GM18507 (cell line): Measurements from ENCODE around the gene NEK9.
A peak's percentile ranks its signal among the peaks of the same experiment; 100 is the strongest.
"Not testable (repeated sequence)": the region's sequence is repeated elsewhere in the genome, so short reads cannot be mapped to it uniquely, and the experiment has no call there.

Experiments
- DNase-seq: peaks from one replicate; pipeline ENCODE4 v3.0.0; 2011; ENCODE audit warnings: low read depth; ENCODE audit not compliant: insufficient read length; ENCODE audit errors: extremely low spot score
- FAIRE-seq: peaks from 2 replicates; lab custom pipeline; 2011; peaks lifted over from hg19 to GRCh38; lab: Jason Lieb, UNC

Gene NEK9

GRCh38 chr14:75077794-75078193 lies 49.1 kb downstream of the NEK9 start:
- FAIRE-seq = no peak
- no peak for DNase-seq

- DNase-seq (no peak), FAIRE-seq (no peak)
These were observed 56.5 kb downstream of the NEK9 start for GRCh38 chr14:75070383-75070782.

- no peak for FAIRE-seq
- no peak for DNase-seq
These were observed 57.1 kb downstream of the NEK9 start for GRCh38 chr14:75069811-75070145.

GRCh38 chr14:75069121-75069810 lies 57.6 kb downstream of the NEK9 start, which contains the start of gene ZC2HC1C:
TSS of gene ZC2HC1C (plus strand) at chr14:75069641. CDS start at chr14:75070574, 933 bp downstream.
- FAIRE-seq (peak; percentile 76), DNase-seq (peak; percentile 71)

- no peak for FAIRE-seq
- no peak for DNase-seq
These were observed 58.3 kb downstream of the NEK9 start for GRCh38 chr14:75068294-75069120.

- DNase-seq, FAIRE-seq: not testable (repeated sequence)
These were observed 59.1 kb downstream of the NEK9 start for GRCh38 chr14:75067765-75068164.

- FAIRE-seq = no peak
- no peak for DNase-seq
These were observed 59.6 kb downstream of the NEK9 start for GRCh38 chr14:75067212-75067611.

- no peak for FAIRE-seq
These were observed 60.2 kb downstream of the NEK9 start for GRCh38 chr14:75066691-75067090.

GRCh38 chr14:75064205-75064567 lies 62.7 kb downstream of the NEK9 start:
- FAIRE-seq (no peak), DNase-seq (no peak)

More at GRCh38 chr14:75066691-75067090, 60.2 kb downstream of the NEK9 start:
- DNase-seq = no peak

GRCh38 chr14:75063491-75064204 lies 63.2 kb downstream of the NEK9 start, which contains the start of gene ACYP1:
TSS of gene ACYP1 (minus strand) at chr14:75064024. CDS start at chr14:75063553, 471 bp downstream.
- FAIRE-seq = peak; percentile 91
- DNase-seq = peak; percentile 74

GRCh38 chr14:75063013-75063412 lies 63.8 kb downstream of the NEK9 start:
- FAIRE-seq = no peak

GRCh38 chr14:75060420-75060819 lies 66.4 kb downstream of the NEK9 start:
- FAIRE-seq (no peak), DNase-seq (no peak)

More at GRCh38 chr14:75063013-75063412, 63.8 kb downstream of the NEK9 start:
- DNase-seq = no peak

- no peak for DNase-seq
- FAIRE-seq = no peak
These were observed 67.2 kb downstream of the NEK9 start for GRCh38 chr14:75059642-75060041.

GRCh38 chr14:75054421-75054820 lies 72.4 kb downstream of the NEK9 start:
- FAIRE-seq = no peak

GRCh38 chr14:75053396-75054291 lies 73.2 kb downstream of the NEK9 start:
- DNase-seq = no peak
- FAIRE-seq = no peak

More at GRCh38 chr14:75054421-75054820, 72.4 kb downstream of the NEK9 start:
- DNase-seq = no peak

- no peak for FAIRE-seq
- no peak for DNase-seq
These were observed 75.3 kb downstream of the NEK9 start for GRCh38 chr14:75051556-75051899.

GRCh38 chr14:75050852-75051555 lies 75.8 kb downstream of the NEK9 start, which contains the start of gene MLH3:
TSS of gene MLH3 (minus strand) at chr14:75051467. CDS start at chr14:75049655, 1,812 bp downstream.
- FAIRE-seq (peak; percentile 87), DNase-seq (peak; percentile 81)

- FAIRE-seq = peak; percentile 9
These were observed 77.1 kb downstream of the NEK9 start for GRCh38 chr14:75049731-75050201.

More at GRCh38 chr14:75049731-75050201, 77.1 kb downstream of the NEK9 start:
- DNase-seq = no peak
